Natural killer cell (primary cell): ENCODE results near the gene C22orf23. TPM values are rescaled to one million over a fixed set of nuclear protein-coding genes. Genes with fewer than 3 reads are reported as not detected.

ENCODE experiments used
- ATAC-seq, 3 donors: fragments of 150-1000 bp in 2 of 3; fragments of 200-7000 bp in 1 of 3; cut with Tn5 transposase; 1 replicate in 1 of 3; 2 replicates in 2 of 3; pipeline ENCODE4 v1.10.0; 2021; ENCODE audit warnings: mild to moderate bottlenecking in 2 of 3, moderate library complexity in 2 of 3
- DNase-seq, 2 donors: peaks; one replicate each; pipeline versions ENCODE4 v3.0.0 to v3.0.0-alpha.2; 2013 to 2021; ENCODE audit warnings: mixed read lengths in 1 of 2
- H3K27ac ChIP-seq: one replicate; pipeline ENCODE4 v1.5.1; 2013; ENCODE audit warnings: mild to moderate bottlenecking, low read length
- H3K27me3 ChIP-seq: one replicate; pipeline ENCODE4 v1.6.1; 2013; ENCODE audit warnings: low read length; ENCODE audit not compliant: control insufficient read depth, insufficient read depth
- H3K36me3 ChIP-seq: one replicate; pipeline ENCODE4 v1.6.1; 2013; ENCODE audit warnings: low read length; ENCODE audit not compliant: control insufficient read depth, insufficient read depth
- H3K4me1 ChIP-seq: one replicate; pipeline ENCODE4 v1.6.1; 2013; ENCODE audit warnings: low read length; ENCODE audit not compliant: control insufficient read depth, insufficient read depth
- H3K4me3 ChIP-seq: one replicate; pipeline ENCODE4 v1.5.1; 2013; ENCODE audit warnings: low read length
- H3K9me3 ChIP-seq: one replicate; pipeline ENCODE4 v1.6.1; 2013; ENCODE audit warnings: low read length; ENCODE audit not compliant: control insufficient read depth, insufficient read depth
- H3K27ac Mint-ChIP-seq, 2 donors: one replicate each; pipeline ENCODE4 v1.8.0; 2022; ENCODE audit warnings: mild to moderate bottlenecking in 2 of 2, mixed read lengths in 2 of 2, moderate library complexity in 1 of 2
- H3K27me3 Mint-ChIP-seq, 2 donors: one replicate each; pipeline ENCODE4 v1.8.0; 2022; ENCODE audit warnings: low read depth in 2 of 2, mixed read lengths in 2 of 2
- H3K36me3 Mint-ChIP-seq: one replicate; pipeline ENCODE4 v1.8.0; 2022; ENCODE audit warnings: mixed read lengths
- H3K4me1 Mint-ChIP-seq, 2 donors: one replicate each; pipeline ENCODE4 v1.8.0; 2022; ENCODE audit warnings: mixed read lengths in 2 of 2
- H3K4me3 Mint-ChIP-seq: one replicate; pipeline ENCODE4 v1.8.0; 2022; ENCODE audit warnings: mild to moderate bottlenecking, moderate library complexity, mixed read lengths
- H3K9me3 Mint-ChIP-seq, 2 donors: one replicate each; pipeline ENCODE4 v1.8.0; 2022; ENCODE audit warnings: mixed read lengths in 2 of 2
- CTCF ChIP-seq: fragments of 200-600 bp; IDR thresholded peaks from one replicate; pipeline ENCODE4 v1.8.0; 2022; ENCODE audit warnings: antibody characterized with exemption
- WGBS: methylation state at CpG from one replicate; pipeline ENCODE4 v1.1.7; 2013; ENCODE audit warnings: missing lambda C conversion rate; ENCODE audit not compliant: insufficient coverage; 5-methylcytosine and 5-hydroxymethylcytosine counted together
- intact Hi-C: fragments of 100-400 bp; cut with micrococcal nuclease; formaldehyde crosslinking; loops from one replicate; pipeline ENCODE4 v1.14.2; 2022
- total RNA-seq, 4 donors: library from RNA; stranded (reverse); fragments of 120-200 nt in 1 of 4; gene quantifications; one replicate each; pipeline versions ENCODE4 v1.2.3 to v1.2.4, GENCODE V29; 2013 to 2022

The C22orf23 gene
- total RNA-seq, 3 donors from 2014 or later (not counting 1 experiment from before 2014, with no cell fraction given), result not detected

DNA sequence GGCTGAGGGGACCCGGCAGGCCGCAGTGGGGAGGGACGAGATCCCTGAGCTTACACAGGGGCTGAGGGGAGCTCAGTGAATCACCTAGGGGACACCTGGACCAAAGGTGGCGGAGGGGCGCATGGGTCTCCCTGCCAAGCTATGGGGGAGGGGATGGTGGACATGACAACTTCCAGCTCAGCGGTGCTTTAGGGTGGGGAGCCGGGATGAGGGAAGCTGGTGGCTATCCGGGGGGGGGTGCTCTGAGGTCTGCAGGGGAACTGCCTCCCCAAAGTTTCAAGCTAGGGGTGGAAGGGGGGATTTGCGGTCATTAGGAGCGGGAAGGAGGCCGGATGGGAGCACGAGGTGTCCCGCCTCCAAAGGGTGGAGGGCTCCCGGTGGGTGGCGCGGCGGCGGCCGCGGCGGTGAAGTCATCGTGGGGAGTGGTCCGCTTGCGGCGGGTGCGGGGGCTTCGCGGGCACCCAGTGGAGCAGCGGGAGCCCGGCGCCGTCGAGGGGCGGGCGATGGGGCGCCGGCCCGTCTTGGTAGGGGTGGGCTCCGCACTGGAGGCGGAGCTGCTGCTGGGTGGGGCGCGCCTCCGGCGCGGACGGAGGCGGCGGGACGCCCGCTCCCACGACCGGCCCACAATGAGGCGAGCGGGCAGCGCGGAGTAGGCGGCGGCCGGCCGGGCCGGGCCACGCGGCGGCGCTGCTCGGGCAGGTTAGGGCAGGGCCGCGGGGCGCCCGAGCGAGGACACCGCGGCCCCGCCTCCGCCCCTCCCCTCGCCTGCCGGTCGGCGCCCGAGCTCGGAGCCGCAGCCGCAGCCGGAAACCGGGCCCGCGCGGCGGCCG, 47.7 kb downstream of the C22orf23 start, which contains the start of gene MICALL1:
MICALL1 (plus strand) TSS at position 764 of the 830 bp plus-strand sequence. CDS start 126 bp downstream, outside the sequence.
- H3K27me3 Mint-ChIP-seq, result no peaks in the 10 kb centered on the region
- no peaks in the 10 kb centered on the region for H3K27me3 ChIP-seq
- H3K4me1 ChIP-seq, result peaks cover 20% of the 10 kb centered on the region
- peak within 1 kb of the TSS; percentile 75 to 83 for H3K27ac Mint-ChIP-seq
- H3K27ac ChIP-seq, result peak within 1 kb of the TSS; percentile 16
- H3K4me3 Mint-ChIP-seq, result peak within 1 kb of the TSS; percentile 84
- ATAC-seq (peak; percentile 84 to 89 (median 89)), DNase-seq (peak; percentile 68 to 83)
- WGBS, result 5% methylated on average over 90 of the region's 90 CpGs
- intact Hi-C loops, result no loop called here
- H3K36me3 Mint-ChIP-seq, result no peaks in the 10 kb centered on the region
- TF ChIP-seq CTCF, result no peak
- no peaks in the 10 kb centered on the region for H3K9me3 Mint-ChIP-seq
- H3K36me3 ChIP-seq, result no peaks in the 10 kb centered on the region
- H3K4me1 Mint-ChIP-seq, result peaks cover 13 to 30% of the 10 kb centered on the region in 2 donors
- H3K4me3 ChIP-seq, result peak within 1 kb of the TSS; percentile 43
- no peaks in the 10 kb centered on the region for H3K9me3 ChIP-seq

- Histone ChIP-seq H3K27ac (no peak overlapping the region), H3K9me3 (no peaks in the 10 kb centered on the region), H3K4me3 (no peak overlapping the region), H3K4me1 (peaks cover 20% of the 10 kb centered on the region), H3K27me3 (no peaks in the 10 kb centered on the region), H3K36me3 (no peaks in the 10 kb centered on the region)
- peaks cover 13 to 30% of the 10 kb centered on the region in 2 donors for H3K4me1 Mint-ChIP-seq
- H3K36me3 Mint-ChIP-seq, result no peaks in the 10 kb centered on the region
- TF ChIP-seq CTCF, result no peak
- H3K27me3 Mint-ChIP-seq, result no peaks in the 10 kb centered on the region
- H3K27ac Mint-ChIP-seq, result peak overlapping the region; percentile 38 to 82
- H3K9me3 Mint-ChIP-seq, result no peaks in the 10 kb centered on the region
- intact Hi-C loops, result no loop called here
- H3K4me3 Mint-ChIP-seq, result peak overlapping the region; percentile 84
- ATAC-seq, result no peak
- WGBS, result 94% methylated on average over 8 of the region's 10 CpGs
- DNase-seq, result no peak
Measured at GRCh38 chr22:37904572-37905533, 48.5 kb downstream of the C22orf23 start.

GRCh38 chr22:37898441-37899181, 54.8 kb downstream of the C22orf23 start:
- H3K27me3 Mint-ChIP-seq, result no peaks in the 10 kb centered on the region
- Histone ChIP-seq H3K4me1 (peaks cover 25% of the 10 kb centered on the region), H3K27me3 (no peaks in the 10 kb centered on the region), H3K27ac (no peak overlapping the region), H3K4me3 (no peak overlapping the region), H3K36me3 (no peaks in the 10 kb centered on the region), H3K9me3 (no peaks in the 10 kb centered on the region)
- peaks cover 10 to 15% of the 10 kb centered on the region in 2 donors for H3K4me1 Mint-ChIP-seq
- WGBS, result 90% methylated on average over 9 of the region's 9 CpGs
- intact Hi-C loops, result no loop called here
- H3K9me3 Mint-ChIP-seq, result no peaks in the 10 kb centered on the region
- ATAC-seq (no peak), DNase-seq (no peak)
- no peak overlapping the region for H3K4me3 Mint-ChIP-seq
- no peaks in the 10 kb centered on the region for H3K36me3 Mint-ChIP-seq
- TF ChIP-seq CTCF, result no peak
- H3K27ac Mint-ChIP-seq, result peak overlapping the region; percentile 33 to 48
